Activated CD4-positive, alpha-beta memory T cell treated with anti-CD3 and anti-CD28 coated beads, Interleukin-2, amount 10 ng/mL, durations not matched to agents 7 days and 5 days (primary cell): ENCODE measurements around the gene SNAI3. TPM values are rescaled to one million over a fixed set of nuclear protein-coding genes. Genes with fewer than 3 reads are reported as not detected.

Experiments
- CTCF ChIA-PET: fragments of 350-600 bp; sonication (Branson Sonifier 250); formaldehyde crosslinking; loops from one replicate; lab custom pipeline; 2021; ENCODE audit warnings: antibody characterized with exemption, inconsistent platforms; lab: Charles Lee
- POLR2A ChIA-PET: fragments of 350-600 bp; sonication (Branson Sonifier 250); formaldehyde crosslinking; loops from one replicate; lab custom pipeline; 2021; ENCODE audit warnings: antibody characterized with exemption; lab: Charles Lee
- DNase-seq: peaks from one replicate; pipeline ENCODE4 v3.0.0-alpha.2; 2020
- H3K27ac Mint-ChIP-seq: one replicate; pipeline ENCODE4 v1.8.0; 2021; ENCODE audit warnings: mild to moderate bottlenecking, mixed read lengths
- H3K27me3 Mint-ChIP-seq: one replicate; pipeline ENCODE4 v1.8.0; 2021; ENCODE audit warnings: mixed read lengths
- H3K36me3 Mint-ChIP-seq: one replicate; pipeline ENCODE4 v1.8.0; 2021; ENCODE audit warnings: low read depth, mixed read lengths
- H3K4me1 Mint-ChIP-seq: one replicate; pipeline ENCODE4 v1.8.0; 2021; ENCODE audit warnings: mixed read lengths
- H3K4me3 Mint-ChIP-seq: one replicate; pipeline ENCODE4 v1.8.0; 2021; ENCODE audit warnings: mild to moderate bottlenecking, mixed read lengths
- H3K9me3 Mint-ChIP-seq: one replicate; pipeline ENCODE4 v1.8.0; 2021; ENCODE audit warnings: mixed read lengths
- total RNA-seq, 2 experiments: library from RNA; stranded (reverse); gene quantifications; one replicate each; pipeline ENCODE4 v1.2.3, GENCODE V29; 2021

Gene SNAI3
- total RNA-seq, 2 experiments from 2014 or later, result 16.5 to 16.6 TPM

DNA sequence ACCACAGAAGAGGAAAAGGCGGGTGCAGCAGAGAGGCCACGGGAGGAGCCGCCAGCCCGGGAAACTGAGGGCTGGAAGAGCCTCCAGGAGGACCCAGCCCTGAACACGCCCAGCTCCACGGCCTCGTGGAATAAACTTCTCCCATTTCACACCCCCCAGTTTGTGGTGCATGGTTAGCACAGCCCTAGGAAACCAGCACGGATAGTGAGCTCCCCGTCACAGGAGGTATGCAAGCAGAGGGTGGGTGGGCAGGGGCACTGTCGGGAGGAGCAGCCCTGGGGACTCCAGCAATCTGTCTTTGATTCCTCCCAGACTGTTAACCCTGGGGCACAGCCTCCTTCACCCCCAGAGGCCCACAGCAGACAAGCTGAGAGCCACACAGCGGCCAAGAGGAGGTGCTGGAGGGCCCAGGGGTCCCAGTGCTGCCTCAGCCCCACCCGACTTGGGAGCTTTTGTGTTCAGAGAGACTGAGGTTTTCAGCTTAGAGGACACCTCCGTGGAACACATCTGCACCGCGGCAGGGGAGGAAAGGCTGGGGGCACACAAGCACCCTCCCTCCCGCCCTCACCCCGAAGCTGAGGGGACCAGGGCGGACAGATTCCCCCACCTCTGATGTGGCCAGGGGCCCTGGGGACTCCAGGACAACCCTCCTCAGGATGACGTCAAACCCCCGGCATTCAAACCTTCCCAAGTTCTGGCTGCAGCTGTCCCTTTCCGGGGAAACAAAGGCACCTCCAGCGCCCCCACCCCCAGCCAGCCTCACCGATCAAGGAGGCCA, 49.6 kb downstream of the SNAI3 start:
- peaks cover 52% of the 10 kb centered on the region for H3K4me1 Mint-ChIP-seq
- no peak overlapping the region for H3K27ac Mint-ChIP-seq
- no peak for DNase-seq
- peaks cover 35% of the 10 kb centered on the region for H3K27me3 Mint-ChIP-seq
- ChIA-PET POLR2A (interaction anchor here (0.8 to 2.8 kb wide), 8 partner anchors 13 to 145 kb away, joined by 3 to 21 read pairs (median 4); partner anchors contain the start of genes CYBA and SNAI3), CTCF (interaction anchor here (1.0 to 1.1 kb wide), 3 partner anchors 10 to 57 kb away, joined by 3 to 4 read pairs (median 3); no protein-coding TSS in a partner anchor)
- peaks cover 10% of the 10 kb centered on the region for H3K36me3 Mint-ChIP-seq
- no peaks in the 10 kb centered on the region for H3K9me3 Mint-ChIP-seq
- H3K4me3 Mint-ChIP-seq, result no peak overlapping the region

DNA sequence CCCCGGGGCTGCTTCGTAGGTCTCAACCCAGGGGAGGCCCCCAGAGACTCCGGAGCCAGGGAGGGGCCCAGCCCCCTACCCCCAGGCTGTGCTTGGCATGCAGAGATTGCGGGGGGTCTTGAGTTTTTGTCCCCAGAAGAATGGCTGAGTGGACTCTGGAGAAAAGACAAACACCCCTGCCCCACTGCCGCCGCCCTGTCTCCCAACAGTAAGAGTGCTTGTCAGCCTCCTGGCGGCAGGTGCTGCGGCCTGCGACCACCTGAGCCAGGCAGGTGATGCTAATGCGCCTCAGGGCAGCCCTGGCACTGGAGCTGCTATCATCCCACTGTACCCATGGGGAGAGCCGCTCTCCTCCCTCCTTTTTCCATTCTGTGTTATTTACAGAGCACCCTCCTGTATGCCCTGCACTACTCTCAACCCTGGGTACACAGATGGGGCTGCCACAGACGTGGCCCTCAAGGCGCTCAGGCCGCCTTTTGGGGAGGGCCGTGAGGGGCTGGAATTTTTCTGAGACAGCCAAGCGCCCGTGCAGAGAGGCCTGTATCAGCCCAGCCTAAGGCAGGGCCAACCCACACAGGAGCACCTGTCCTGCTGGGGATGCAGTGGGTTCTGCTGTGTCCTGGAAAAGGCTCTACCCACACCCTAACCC, 50.5 kb downstream of the SNAI3 start:
- no peak for DNase-seq
- no peaks in the 10 kb centered on the region for H3K9me3 Mint-ChIP-seq
- peaks cover 32% of the 10 kb centered on the region for H3K27me3 Mint-ChIP-seq
- H3K4me3 Mint-ChIP-seq, result peak overlapping the region; percentile 41
- ChIA-PET CTCF (interaction anchor here (0.6 kb wide), 1 partner anchor 31 kb away, joined by 3 read pairs; no protein-coding TSS in a partner anchor), POLR2A (interaction anchor here (1.9 to 2.8 kb wide), 2 partner anchors 14 to 16 kb away, joined by 19 to 21 read pairs; partner anchors contain the start of gene CYBA)
- peaks cover 53% of the 10 kb centered on the region for H3K4me1 Mint-ChIP-seq
- H3K36me3 Mint-ChIP-seq, result peaks cover 16% of the 10 kb centered on the region
- H3K27ac Mint-ChIP-seq, result no peak overlapping the region

DNA sequence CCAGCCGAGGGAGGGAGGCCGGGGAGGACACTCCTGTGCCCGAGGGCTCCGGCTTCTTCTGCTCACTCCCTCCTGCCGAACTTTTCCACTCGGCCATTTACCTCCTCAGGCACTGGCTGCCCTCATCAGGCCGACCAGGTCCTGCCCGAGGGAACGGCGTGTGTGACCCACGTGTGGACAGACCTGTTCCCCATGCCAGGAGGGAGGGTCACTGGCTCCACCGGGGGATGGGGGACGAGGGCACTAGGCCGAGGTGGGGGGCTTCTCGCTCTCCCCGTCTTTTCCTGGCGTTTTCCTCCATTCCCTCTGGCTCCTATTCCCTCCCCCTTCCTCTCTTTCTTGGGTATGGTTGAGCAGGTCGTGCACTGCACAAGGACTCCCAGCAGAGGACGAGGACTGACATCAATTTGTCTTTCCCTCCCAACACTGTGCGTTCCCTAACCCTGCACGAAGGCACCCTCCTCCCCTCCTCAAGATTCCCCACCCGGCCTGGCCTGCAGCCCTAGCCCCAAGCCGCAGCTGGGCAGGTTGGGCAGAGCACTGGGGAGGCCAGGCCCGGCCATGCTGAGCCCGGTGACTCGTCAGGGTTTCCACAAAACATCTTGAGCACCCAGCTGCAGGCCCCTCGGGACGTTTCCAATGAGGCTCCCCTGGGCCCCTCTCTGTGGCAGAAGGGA, 51.2 kb downstream of the SNAI3 start:
- Mint-ChIP-seq H3K4me3 (peak overlapping the region; percentile 76), H3K27me3 (peaks cover 26% of the 10 kb centered on the region), H3K27ac (no peak overlapping the region), H3K9me3 (no peaks in the 10 kb centered on the region), H3K36me3 (peaks cover 18% of the 10 kb centered on the region), H3K4me1 (peaks cover 50% of the 10 kb centered on the region)
- POLR2A ChIA-PET, result interaction anchor here (2.8 kb wide), 1 partner anchor 14 kb away, joined by 19 read pairs; the partner anchor contains the start of gene CYBA
- no peak for DNase-seq
- CTCF ChIA-PET, result no interaction called here

DNA sequence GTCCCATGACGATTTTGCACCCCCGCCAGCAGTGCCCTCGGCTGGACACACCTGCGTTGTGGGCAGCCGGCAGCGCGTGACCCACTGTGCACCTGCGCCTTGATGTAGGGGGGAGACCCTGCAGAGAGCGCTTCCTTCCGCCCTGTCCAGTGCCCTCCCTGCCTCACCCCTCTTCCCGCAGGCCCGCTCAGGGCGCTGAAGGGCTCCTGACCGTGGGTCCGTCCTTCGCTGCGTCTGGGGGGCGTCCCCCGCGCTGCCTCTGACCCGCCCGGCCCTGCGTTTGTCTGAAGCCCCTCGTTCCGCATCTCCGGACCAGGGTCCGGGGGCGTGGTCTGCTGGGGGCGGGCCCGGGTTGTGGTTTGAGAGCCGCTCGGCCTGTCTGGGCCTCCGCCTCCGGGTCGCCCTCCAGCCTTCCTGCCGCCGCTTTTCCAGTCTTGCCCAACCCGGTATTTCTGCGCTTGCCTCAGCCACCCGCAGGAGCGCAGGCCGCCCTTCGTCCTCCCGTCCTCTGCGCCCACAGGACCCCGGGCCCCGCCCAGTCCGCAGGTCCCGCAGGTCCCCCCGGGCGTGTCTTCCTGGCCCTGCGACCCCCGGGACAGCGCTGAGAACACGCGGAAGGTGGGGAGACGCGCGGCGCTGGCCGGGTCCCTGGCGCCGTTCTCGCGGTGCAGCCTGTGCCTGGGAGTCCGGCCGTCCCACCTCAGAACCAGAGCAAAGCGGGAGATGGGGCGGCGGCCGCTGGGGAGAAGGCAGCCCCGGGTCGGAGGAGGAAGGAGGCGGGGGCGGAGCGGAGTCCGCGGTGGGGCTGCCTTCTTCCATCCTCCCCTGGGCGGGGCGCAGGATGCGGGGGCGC, 51.9 kb downstream of the SNAI3 start:
- Mint-ChIP-seq H3K9me3 (no peaks in the 10 kb centered on the region), H3K36me3 (peaks cover 23% of the 10 kb centered on the region), H3K27ac (peak overlapping the region; percentile 62), H3K27me3 (peaks cover 22% of the 10 kb centered on the region), H3K4me1 (peaks cover 48% of the 10 kb centered on the region), H3K4me3 (peak overlapping the region; percentile 76)
- POLR2A ChIA-PET, result interaction anchor here (1.2 to 1.8 kb wide), 4 partner anchors 15 to 71 kb away, joined by 3 to 15 read pairs (median 12); partner anchors contain the start of gene CYBA
- DNase-seq, result peak; percentile 81
- CTCF ChIA-PET, result interaction anchor here (1.3 kb wide), 1 partner anchor 14 kb away, joined by 3 read pairs; no protein-coding TSS in a partner anchor

DNA sequence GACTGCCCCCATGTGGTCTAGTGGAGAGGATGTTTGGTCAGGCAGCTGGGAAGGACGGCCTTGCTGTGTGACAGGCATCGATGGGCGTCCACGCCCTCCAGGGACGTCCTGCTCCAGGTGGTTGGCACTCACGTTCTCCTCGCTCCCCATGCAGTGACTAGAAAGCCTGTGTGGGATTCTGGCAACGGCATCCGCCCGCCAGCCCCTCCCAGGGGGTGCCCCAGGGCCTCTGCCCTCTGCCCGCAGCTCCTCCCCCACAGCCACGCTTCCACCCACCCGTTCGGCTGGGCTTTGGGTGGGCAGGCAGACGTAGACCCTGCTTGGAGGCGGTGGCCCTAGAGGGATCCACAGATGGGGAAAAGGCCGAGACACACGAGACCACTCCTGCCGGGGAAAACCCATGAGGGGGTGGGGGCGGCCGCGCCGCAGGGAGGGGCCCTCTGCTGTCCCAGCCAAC, 52.6 kb downstream of the SNAI3 start:
- ChIA-PET CTCF (interaction anchor here (1.3 kb wide), 1 partner anchor 14 kb away, joined by 3 read pairs; no protein-coding TSS in a partner anchor), POLR2A (interaction anchor here (0.7 to 1.8 kb wide), 7 partner anchors 14 to 72 kb away, joined by 3 to 15 read pairs (median 4); partner anchors contain the start of genes CYBA, MVD and ZC3H18)
- Mint-ChIP-seq H3K4me3 (peak overlapping the region; percentile 76), H3K4me1 (peaks cover 46% of the 10 kb centered on the region), H3K27ac (peak overlapping the region; percentile 62), H3K36me3 (peaks cover 27% of the 10 kb centered on the region), H3K9me3 (no peaks in the 10 kb centered on the region), H3K27me3 (peaks cover 20% of the 10 kb centered on the region)
- peak; percentile 71 for DNase-seq

DNA sequence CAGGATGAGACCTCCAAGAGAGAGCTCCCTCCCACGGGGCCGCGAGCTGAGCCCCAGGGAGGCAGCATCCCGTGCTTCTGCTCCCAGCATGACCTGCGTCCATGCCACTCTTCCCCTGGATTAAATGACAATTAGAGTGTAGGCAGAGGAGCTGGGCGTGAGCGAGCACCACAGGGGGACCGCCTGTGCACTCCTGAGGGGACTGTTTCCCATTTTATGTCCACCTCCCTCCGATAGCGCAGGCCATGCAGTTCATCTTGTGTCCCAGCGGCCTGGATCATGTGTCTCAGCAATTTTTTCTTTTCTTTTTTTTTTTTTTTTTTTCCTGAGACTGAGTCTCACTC, 53.7 kb downstream of the SNAI3 start:
- ChIA-PET POLR2A (interaction anchor here (1.2 to 1.8 kb wide), 4 partner anchors 13 to 69 kb away, joined by 4 to 15 read pairs (median 12); partner anchors contain the start of genes CYBA and ZC3H18), CTCF (no interaction called here)
- H3K4me3 Mint-ChIP-seq, result peak overlapping the region; percentile 21
- H3K9me3 Mint-ChIP-seq, result no peaks in the 10 kb centered on the region
- peaks cover 9% of the 10 kb centered on the region for H3K27me3 Mint-ChIP-seq
- no peak for DNase-seq
- peaks cover 36% of the 10 kb centered on the region for H3K4me1 Mint-ChIP-seq
- H3K27ac Mint-ChIP-seq, result peak overlapping the region; percentile 31
- peaks cover 29% of the 10 kb centered on the region for H3K36me3 Mint-ChIP-seq

DNA sequence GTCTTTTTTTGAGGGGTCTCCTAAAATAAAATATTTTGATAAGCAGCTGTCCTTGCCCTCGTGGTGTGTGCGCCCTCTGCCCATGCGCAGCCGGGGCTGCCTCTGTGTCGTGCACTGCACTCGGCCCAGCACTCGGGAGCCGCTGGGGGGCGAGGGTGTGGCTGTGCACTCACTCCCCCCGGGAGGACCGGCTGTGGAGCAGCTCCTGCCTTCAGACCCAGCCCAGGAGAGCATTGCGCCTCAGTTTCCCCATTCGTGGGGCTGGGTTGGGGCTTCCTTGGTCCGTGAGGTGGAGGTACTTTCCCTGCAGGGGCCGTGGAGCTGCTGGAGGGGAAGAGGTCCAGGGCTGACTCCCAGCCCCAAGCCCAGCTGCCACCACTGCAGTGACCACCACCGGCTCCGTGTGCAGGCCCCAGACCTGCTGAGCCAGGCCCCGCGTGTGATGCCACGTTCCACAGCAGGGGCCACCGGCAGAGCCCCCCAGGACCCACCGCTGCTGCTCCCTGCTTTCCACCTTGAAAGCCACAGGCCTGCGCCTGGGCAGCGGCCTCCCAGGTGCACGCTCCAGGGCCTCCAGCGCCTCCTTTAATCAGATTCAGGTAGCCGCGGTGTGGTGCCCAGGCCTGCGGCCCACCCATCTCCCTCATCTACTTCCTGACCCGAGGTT, 54.3 kb downstream of the SNAI3 start:
- H3K4me3 Mint-ChIP-seq, result no peak overlapping the region
- CTCF ChIA-PET, result no interaction called here
- H3K27ac Mint-ChIP-seq, result peak overlapping the region; percentile 31
- peaks cover 6% of the 10 kb centered on the region for H3K27me3 Mint-ChIP-seq
- peaks cover 31% of the 10 kb centered on the region for H3K36me3 Mint-ChIP-seq
- no peaks in the 10 kb centered on the region for H3K9me3 Mint-ChIP-seq
- POLR2A ChIA-PET, result interaction anchor here (0.6 kb wide), 1 partner anchor 12 kb away, joined by 4 read pairs; no protein-coding TSS in a partner anchor
- no peak for DNase-seq
- H3K4me1 Mint-ChIP-seq, result peaks cover 32% of the 10 kb centered on the region

DNA sequence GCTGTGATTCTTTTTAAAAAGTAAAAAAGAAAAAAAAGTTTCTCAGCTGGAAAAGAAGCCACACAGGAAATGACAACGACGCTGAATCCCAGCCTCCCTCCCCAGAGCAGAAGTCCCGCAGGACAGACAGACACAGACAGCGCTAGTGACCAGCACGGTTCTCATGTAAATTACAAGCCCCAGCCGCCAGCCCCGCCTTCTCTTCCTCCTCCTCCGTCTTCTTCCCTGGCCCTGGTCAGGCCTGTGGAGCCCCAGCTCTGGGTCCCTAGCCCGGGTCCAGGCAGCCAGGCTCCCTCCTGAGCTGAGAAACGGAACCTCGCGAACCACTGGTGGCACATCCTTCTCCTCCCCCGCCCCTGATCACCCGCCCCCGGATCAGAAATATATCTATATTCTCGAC, 54.9 kb downstream of the SNAI3 start:
- Mint-ChIP-seq H3K4me3 (no peak overlapping the region), H3K27me3 (peaks cover 5% of the 10 kb centered on the region), H3K27ac (no peak overlapping the region), H3K4me1 (peaks cover 29% of the 10 kb centered on the region), H3K36me3 (peaks cover 37% of the 10 kb centered on the region), H3K9me3 (no peaks in the 10 kb centered on the region)
- no peak for DNase-seq
- ChIA-PET POLR2A (interaction anchor here (0.6 kb wide), 1 partner anchor 11 kb away, joined by 4 read pairs; no protein-coding TSS in a partner anchor), CTCF (no interaction called here)

DNA sequence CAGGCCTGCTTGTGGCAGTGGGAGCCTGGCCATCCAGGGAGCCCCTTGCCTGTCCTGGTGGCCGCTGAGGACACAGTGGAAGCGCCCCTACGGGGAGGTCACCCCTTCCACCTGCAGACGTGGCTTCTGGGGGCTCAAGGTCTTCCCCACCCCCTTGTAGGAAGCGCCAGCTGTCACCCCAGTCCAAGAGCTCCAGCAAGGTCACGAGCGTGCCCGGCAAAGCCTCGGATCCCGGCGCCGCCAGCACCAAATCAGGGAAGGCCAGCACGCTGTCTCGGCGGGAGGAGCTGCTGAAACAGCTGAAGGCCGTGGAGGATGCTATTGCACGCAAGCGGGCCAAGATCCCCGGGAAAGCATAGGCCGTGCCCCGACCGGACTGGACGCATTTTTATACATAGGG, 55.4 kb downstream of the SNAI3 start:
- Mint-ChIP-seq H3K36me3 (peaks cover 40% of the 10 kb centered on the region), H3K9me3 (no peaks in the 10 kb centered on the region), H3K4me3 (no peak overlapping the region), H3K27me3 (peaks cover 1% of the 10 kb centered on the region), H3K27ac (no peak overlapping the region), H3K4me1 (peaks cover 25% of the 10 kb centered on the region)
- DNase-seq, result no peak
- POLR2A ChIA-PET, result no interaction called here
- CTCF ChIA-PET, result no interaction called here

DNA sequence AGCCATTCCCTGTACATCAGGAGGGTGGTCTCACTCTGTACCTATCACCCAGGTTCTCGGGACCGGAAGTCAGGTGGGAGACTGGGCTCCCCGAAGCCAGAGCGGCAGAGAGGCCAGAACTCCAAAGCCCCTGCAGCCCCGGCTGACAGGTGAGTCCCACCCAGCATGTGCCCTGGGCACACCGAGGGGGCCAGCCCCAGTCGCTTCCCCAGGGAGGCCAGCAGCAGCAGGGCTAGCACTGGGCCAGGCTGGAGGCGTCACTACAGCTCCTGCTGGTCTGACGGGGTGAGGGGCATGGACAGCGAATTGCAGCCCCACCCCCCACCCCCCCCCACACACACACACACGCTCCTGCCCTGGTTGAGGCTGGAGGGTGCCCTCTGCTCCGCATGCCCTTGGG, 55.9 kb downstream of the SNAI3 start:
- peaks cover 41% of the 10 kb centered on the region for H3K36me3 Mint-ChIP-seq
- no peak overlapping the region for H3K4me3 Mint-ChIP-seq
- H3K9me3 Mint-ChIP-seq, result no peaks in the 10 kb centered on the region
- ChIA-PET POLR2A (interaction anchor here (1.3 to 1.5 kb wide), 2 partner anchors 10 to 41 kb away, joined by 3 to 4 read pairs; no protein-coding TSS in a partner anchor), CTCF (no interaction called here)
- peaks cover 23% of the 10 kb centered on the region for H3K4me1 Mint-ChIP-seq
- no peaks in the 10 kb centered on the region for H3K27me3 Mint-ChIP-seq
- DNase-seq, result no peak
- no peak overlapping the region for H3K27ac Mint-ChIP-seq

DNA sequence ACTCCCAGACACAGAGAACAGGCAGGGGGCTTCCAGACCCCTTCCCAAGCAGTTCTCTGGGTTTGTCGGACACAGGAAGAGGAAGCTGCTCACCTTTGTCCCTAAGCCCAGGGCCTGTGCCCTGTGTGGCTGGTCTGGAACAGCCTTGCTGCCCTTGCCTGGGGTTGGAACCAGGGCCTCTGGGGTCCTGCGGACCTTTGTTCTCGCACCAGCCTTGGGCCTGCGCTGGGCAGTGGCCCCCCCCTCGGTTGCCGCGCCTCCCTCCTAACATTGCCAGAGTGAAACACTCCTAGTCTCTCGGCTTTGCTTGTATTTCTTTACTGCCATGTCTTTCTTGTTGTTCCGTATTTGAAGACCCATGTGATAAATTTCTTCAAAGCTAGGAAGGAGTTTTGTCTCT, 56.5 kb downstream of the SNAI3 start:
- DNase-seq, result no peak
- H3K4me3 Mint-ChIP-seq, result no peak overlapping the region
- H3K27ac Mint-ChIP-seq, result no peak overlapping the region
- POLR2A ChIA-PET, result interaction anchor here (1.3 to 1.5 kb wide), 2 partner anchors 10 to 40 kb away, joined by 3 to 4 read pairs; no protein-coding TSS in a partner anchor
- peaks cover 24% of the 10 kb centered on the region for H3K4me1 Mint-ChIP-seq
- no peaks in the 10 kb centered on the region for H3K9me3 Mint-ChIP-seq
- peaks cover 45% of the 10 kb centered on the region for H3K36me3 Mint-ChIP-seq
- no peaks in the 10 kb centered on the region for H3K27me3 Mint-ChIP-seq
- CTCF ChIA-PET, result interaction anchor here (1.2 kb wide), 1 partner anchor 10 kb away, joined by 9 read pairs; no protein-coding TSS in a partner anchor
